Endodermal cell (in vitro differentiated cells): ENCODE measurements around the gene MAPK7. TPM values are rescaled to one million over a fixed set of nuclear protein-coding genes. Genes with fewer than 3 reads are reported as not detected.

Experiments
- DNase-seq: peaks from one replicate; pipeline ENCODE4 v3.0.0-alpha.2; 2017
- H3K27ac ChIP-seq: 2 replicates; pipeline ENCODE4 v1.5.1; 2013; ENCODE audit warnings: mild to moderate bottlenecking, low read depth, low read length, moderate library complexity
- H3K27me3 ChIP-seq: 2 replicates; pipeline ENCODE4 v1.6.1; 2013; ENCODE audit warnings: mild to moderate bottlenecking, low read length, moderate library complexity; ENCODE audit not compliant: insufficient read depth, control insufficient read depth, poor library complexity, severe bottlenecking
- H3K36me3 ChIP-seq: 2 replicates; pipeline ENCODE4 v1.7.0; 2013; ENCODE audit warnings: mild to moderate bottlenecking, low read length, moderate library complexity; ENCODE audit not compliant: control insufficient read depth, insufficient read depth
- H3K4me1 ChIP-seq: one replicate; pipeline ENCODE4 v1.7.0; 2013; ENCODE audit warnings: low read length; ENCODE audit not compliant: control insufficient read depth, insufficient read depth
- H3K4me3 ChIP-seq: 2 replicates; pipeline ENCODE4 v1.5.1; 2013; ENCODE audit warnings: mild to moderate bottlenecking, low read length, moderate library complexity
- H3K9ac ChIP-seq: 2 replicates; pipeline ENCODE4 v1.6.1; 2013; ENCODE audit warnings: mild to moderate bottlenecking, low read length, moderate library complexity; ENCODE audit not compliant: poor library complexity, severe bottlenecking; ENCODE audit errors: extremely low read depth
- H3K9me3 ChIP-seq: 2 replicates; pipeline ENCODE4 v1.6.1; 2013; ENCODE audit warnings: mild to moderate bottlenecking, low read length, moderate library complexity; ENCODE audit not compliant: control insufficient read depth
- H3K27ac Mint-ChIP-seq: 2 replicates; pipeline ENCODE4 v1.8.0; 2020; ENCODE audit warnings: mixed read lengths
- H3K27me3 Mint-ChIP-seq: 2 replicates; pipeline ENCODE4 v1.8.0; 2021; ENCODE audit warnings: mild to moderate bottlenecking, mixed read lengths; ENCODE audit not compliant: insufficient read depth
- H3K36me3 Mint-ChIP-seq: 2 replicates; pipeline ENCODE4 v1.8.0; 2020; ENCODE audit warnings: low read depth, mixed read lengths
- H3K4me1 Mint-ChIP-seq: 2 replicates; pipeline ENCODE4 v1.8.0; 2020; ENCODE audit warnings: mixed read lengths
- H3K4me3 Mint-ChIP-seq: 2 replicates; pipeline ENCODE4 v1.8.0; 2020; ENCODE audit warnings: mild to moderate bottlenecking, moderate library complexity, mixed read lengths
- H3K9me3 Mint-ChIP-seq: 2 replicates; pipeline ENCODE4 v1.8.0; 2020; ENCODE audit warnings: mild to moderate bottlenecking, mixed read lengths
- WGBS, 2 experiments: methylation state at CpG; one replicate each; pipeline versions ENCODE4 v1.1.5 to v1.1.7; 2013; ENCODE audit warnings: missing lambda C conversion rate in 2 of 2, mixed read lengths in 1 of 2; ENCODE audit not compliant: insufficient coverage in 1 of 2, insufficient read length in 1 of 2; 5-methylcytosine and 5-hydroxymethylcytosine counted together
- total RNA-seq, 2 donors: library from RNA; stranded (reverse); fragmentation: NEBNext Ultra II Directional in 1 of 2; extraction: Animal tissue kit (Norgen Biotek cat#: 25700) in 1 of 2; gene quantifications; 2 replicates in 1 of 2; 3 replicates in 1 of 2; pipeline ENCODE4 v1.2.1, GENCODE V29; 2021
- TF ChIP-seq, protein P1 (sequence below): fragments of 200-600 bp; sonication (generic); conservative IDR thresholded peaks from 2 replicates; pipeline ENCODE4 v1.5.0; 2021; ENCODE audit warnings: antibody characterized with exemption, mild to moderate bottlenecking

MAPK7 gene
- total RNA-seq, 2 donors from 2014 or later = 33.3 to 53.4 TPM

DNA sequence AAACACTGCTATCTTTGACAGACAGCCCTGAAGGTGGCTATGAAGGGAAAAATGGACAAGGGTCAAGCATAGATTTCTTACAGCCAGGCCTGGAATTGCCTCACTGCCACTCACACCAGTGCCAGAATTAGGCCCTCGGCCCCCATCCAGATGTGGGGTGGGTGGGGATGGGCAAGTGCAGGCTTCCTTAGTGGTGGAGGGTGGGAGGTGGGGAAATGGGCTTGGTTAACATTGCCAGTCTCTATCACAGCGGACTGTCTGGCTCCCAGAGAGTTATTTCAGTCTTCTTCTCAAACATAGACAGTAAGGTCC, 40.6 kb upstream of the MAPK7 start:
- peaks cover 4% of the 10 kb centered on the region for H3K36me3 Mint-ChIP-seq
- no peaks in the 10 kb centered on the region for H3K4me1 ChIP-seq
- H3K27me3 ChIP-seq = no peaks in the 10 kb centered on the region
- WGBS, 2 experiments = 100% methylated on average over 2 of the region's 2 CpGs; no CpG with 5 or more reads in 1 of the 2 experiments
- H3K9ac ChIP-seq = no peak overlapping the region
- H3K9me3 ChIP-seq = no peaks in the 10 kb centered on the region
- peaks cover 12% of the 10 kb centered on the region for H3K36me3 ChIP-seq
- no peak for DNase-seq
- no peak overlapping the region for H3K27ac ChIP-seq
- TF ChIP-seq, protein P1, sequence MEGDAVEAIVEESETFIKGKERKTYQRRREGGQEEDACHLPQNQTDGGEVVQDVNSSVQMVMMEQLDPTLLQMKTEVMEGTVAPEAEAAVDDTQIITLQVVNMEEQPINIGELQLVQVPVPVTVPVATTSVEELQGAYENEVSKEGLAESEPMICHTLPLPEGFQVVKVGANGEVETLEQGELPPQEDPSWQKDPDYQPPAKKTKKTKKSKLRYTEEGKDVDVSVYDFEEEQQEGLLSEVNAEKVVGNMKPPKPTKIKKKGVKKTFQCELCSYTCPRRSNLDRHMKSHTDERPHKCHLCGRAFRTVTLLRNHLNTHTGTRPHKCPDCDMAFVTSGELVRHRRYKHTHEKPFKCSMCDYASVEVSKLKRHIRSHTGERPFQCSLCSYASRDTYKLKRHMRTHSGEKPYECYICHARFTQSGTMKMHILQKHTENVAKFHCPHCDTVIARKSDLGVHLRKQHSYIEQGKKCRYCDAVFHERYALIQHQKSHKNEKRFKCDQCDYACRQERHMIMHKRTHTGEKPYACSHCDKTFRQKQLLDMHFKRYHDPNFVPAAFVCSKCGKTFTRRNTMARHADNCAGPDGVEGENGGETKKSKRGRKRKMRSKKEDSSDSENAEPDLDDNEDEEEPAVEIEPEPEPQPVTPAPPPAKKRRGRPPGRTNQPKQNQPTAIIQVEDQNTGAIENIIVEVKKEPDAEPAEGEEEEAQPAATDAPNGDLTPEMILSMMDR = no peak
- no peaks in the 10 kb centered on the region for H3K9me3 Mint-ChIP-seq
- H3K27ac Mint-ChIP-seq = no peak overlapping the region
- H3K27me3 Mint-ChIP-seq = no peaks in the 10 kb centered on the region
- H3K4me3 ChIP-seq = no peak overlapping the region
- peaks cover 13% of the 10 kb centered on the region for H3K4me1 Mint-ChIP-seq
- no peak overlapping the region for H3K4me3 Mint-ChIP-seq

DNA sequence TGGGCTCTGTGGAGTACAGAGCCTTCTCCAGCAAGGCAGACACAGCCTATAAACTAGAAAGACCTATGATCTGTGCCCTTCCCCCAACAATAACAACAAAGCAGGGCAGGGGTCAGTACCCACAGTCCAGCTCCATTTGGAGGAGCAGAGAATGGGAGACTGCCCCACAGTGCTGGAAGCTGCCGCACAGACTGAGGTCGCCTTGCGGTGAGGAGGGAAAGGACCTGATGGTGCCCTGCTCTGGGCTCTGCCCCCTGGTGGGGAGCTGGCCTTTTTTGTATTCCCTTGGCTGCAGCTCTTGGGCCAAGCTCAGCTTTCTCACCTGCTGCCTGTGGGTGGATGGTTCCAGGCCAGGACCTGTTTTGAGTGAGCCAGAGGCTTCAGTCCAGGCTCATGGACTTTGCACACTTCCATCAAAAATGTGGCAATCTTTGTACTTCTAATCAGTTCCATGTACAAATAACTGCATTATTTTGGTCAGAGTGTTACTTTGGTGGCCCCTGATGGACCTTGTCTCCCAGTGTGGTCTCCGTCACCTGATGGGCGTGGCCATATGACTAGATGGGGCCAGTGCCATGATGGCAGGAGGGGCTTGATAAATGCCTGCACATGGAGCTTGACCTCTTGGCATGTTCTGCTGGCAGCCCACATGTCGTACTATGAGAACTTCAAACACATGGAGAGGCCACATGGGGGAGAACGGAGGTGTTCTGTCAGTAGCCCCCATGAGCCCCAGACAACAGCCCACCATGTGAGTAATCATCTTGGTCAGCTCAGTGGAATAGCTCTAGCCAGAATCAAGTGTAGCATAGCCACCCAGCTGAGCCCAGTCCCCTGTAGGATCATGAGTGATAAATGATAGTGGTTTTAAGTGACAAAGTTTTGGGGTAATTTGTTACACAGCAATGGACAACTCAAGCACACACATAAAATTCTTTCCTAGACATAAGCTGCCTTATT, 40.0 kb upstream of the MAPK7 start:
- 85 to 100% methylated on average over 3 to 7 of the region's 7 CpGs for WGBS, 2 experiments
- Histone ChIP-seq H3K9ac (no peak overlapping the region), H3K27ac (no peak overlapping the region), H3K9me3 (no peaks in the 10 kb centered on the region), H3K36me3 (peaks cover 12% of the 10 kb centered on the region), H3K4me3 (no peak overlapping the region), H3K27me3 (no peaks in the 10 kb centered on the region), H3K4me1 (no peaks in the 10 kb centered on the region)
- peaks cover 13% of the 10 kb centered on the region for H3K4me1 Mint-ChIP-seq
- no peak overlapping the region for H3K27ac Mint-ChIP-seq
- TF ChIP-seq, protein P1 = peak; percentile 94
- H3K27me3 Mint-ChIP-seq = no peaks in the 10 kb centered on the region
- no peak overlapping the region for H3K4me3 Mint-ChIP-seq
- H3K9me3 Mint-ChIP-seq = no peaks in the 10 kb centered on the region
- DNase-seq = peak; percentile 96
- H3K36me3 Mint-ChIP-seq = peaks cover 2% of the 10 kb centered on the region

DNA sequence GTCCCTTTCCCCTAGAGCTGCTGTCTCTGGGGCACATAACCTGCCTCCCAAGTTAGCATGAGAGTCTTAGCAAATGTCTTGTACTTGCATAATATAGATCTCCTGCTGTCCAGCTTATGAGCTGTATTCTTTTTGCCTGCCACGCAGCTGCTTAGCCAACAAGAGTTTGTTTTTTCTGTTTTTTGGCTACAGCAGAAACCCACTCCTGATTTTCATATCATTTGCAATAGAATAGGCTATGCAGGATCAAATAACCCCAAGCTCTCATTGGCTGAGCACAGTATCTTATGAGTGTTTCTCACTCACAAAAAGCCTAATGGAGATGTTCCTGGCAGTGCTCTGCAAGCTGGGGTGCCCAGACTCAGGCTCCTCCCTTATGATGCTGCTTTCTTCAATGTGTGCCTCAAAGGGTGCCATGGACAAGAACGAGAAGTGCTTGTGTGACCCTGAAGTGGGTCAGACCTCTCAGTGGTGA, 38.9 kb upstream of the MAPK7 start:
- TF ChIP-seq, protein P1 = no peak
- no peaks in the 10 kb centered on the region for H3K27me3 ChIP-seq
- peak; percentile 57 for DNase-seq
- no peaks in the 10 kb centered on the region for H3K9me3 Mint-ChIP-seq
- H3K27me3 Mint-ChIP-seq = no peaks in the 10 kb centered on the region
- no peak overlapping the region for H3K4me3 ChIP-seq
- 63 to 67% methylated on average over 2 of the region's 2 CpGs for WGBS, 2 experiments
- peaks cover 3% of the 10 kb centered on the region for H3K36me3 ChIP-seq
- H3K4me1 ChIP-seq = no peaks in the 10 kb centered on the region
- no peak overlapping the region for H3K9ac ChIP-seq
- H3K4me3 Mint-ChIP-seq = no peak overlapping the region
- no peaks in the 10 kb centered on the region for H3K9me3 ChIP-seq
- peaks cover 2% of the 10 kb centered on the region for H3K36me3 Mint-ChIP-seq
- H3K27ac Mint-ChIP-seq = no peak overlapping the region
- H3K27ac ChIP-seq = no peak overlapping the region
- peaks cover 9% of the 10 kb centered on the region for H3K4me1 Mint-ChIP-seq
